GM12891 (cell line): ENCODE data around the gene LHFPL2.

Experiments used
- PAX5 ChIP-seq: IDR thresholded peaks from 2 replicates; pipeline ENCODE4 v1.6.1; 2011; ENCODE audit warnings: low read length, moderate library complexity, mild to moderate bottlenecking; ENCODE audit not compliant: insufficient read depth, severe bottlenecking
- POLR2A ChIP-seq: IDR thresholded peaks from 2 replicates; pipeline ENCODE4 v1.6.1; 2011; ENCODE audit warnings: low read depth, low read length, control low read depth
- POLR2AphosphoS5 ChIP-seq: IDR thresholded peaks from 2 replicates; pipeline ENCODE4 v1.6.1; 2011; ENCODE audit warnings: low read depth, low read length, control low read depth
- POU2F2 ChIP-seq: IDR thresholded peaks from 2 replicates; pipeline ENCODE4 v1.6.1; 2011; ENCODE audit warnings: low read depth, mild to moderate bottlenecking, control low read depth, low read length, moderate library complexity
- SPI1 ChIP-seq: IDR thresholded peaks from 2 replicates; pipeline ENCODE4 v1.6.1; 2011; ENCODE audit warnings: low read depth, low read length, control low read depth
- TAF1 ChIP-seq: IDR thresholded peaks from 2 replicates; pipeline ENCODE4 v1.6.1; 2011; ENCODE audit warnings: low read depth, low read length, control low read depth

DNA sequence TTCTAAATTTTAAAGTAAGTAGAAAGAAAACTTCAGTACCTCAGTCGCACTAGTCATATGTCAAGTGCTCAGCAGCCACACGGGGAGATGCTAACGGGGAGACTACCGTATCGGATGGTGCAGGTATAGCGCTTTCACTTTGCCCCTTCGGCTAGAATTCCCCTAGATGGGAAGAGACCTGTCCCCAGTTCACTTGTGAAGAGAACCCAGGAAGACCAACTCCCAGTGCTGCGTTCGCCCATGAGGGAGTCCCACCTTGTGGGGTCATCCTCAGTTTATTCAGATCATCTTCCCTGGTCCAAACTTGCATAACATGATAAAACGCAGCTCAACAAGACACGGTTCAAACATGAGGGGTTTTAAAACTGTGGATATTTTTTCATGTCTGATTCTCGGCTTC is 87.3 kb downstream of the LHFPL2 start:
- TF ChIP-seq POLR2AphosphoS5 (no peak), POLR2A (no peak), TAF1 (no peak), SPI1 (no peak), POU2F2 (no peak), PAX5 (no peak)
